HEK293 (cell line): ENCODE results near the gene ZNF775.
A peak's percentile ranks its signal among the peaks of the same experiment; 100 is the strongest.

Source experiments
- GLIS1 ChIP-seq: fragments of 450-650 bp; formaldehyde crosslinking; IDR thresholded peaks from 2 replicates; pipeline ENCODE4 v1.5.1; 2016; ENCODE audit warnings: missing biosample characterization, missing genetic modification characterization
- KLF8 ChIP-seq: fragments of 450-650 bp; formaldehyde crosslinking; IDR thresholded peaks from 2 replicates; pipeline ENCODE4 v1.5.1; 2016; ENCODE audit warnings: missing biosample characterization, missing genetic modification characterization
- MYNN ChIP-seq: fragments of 450-650 bp; formaldehyde crosslinking; IDR thresholded peaks from 2 replicates; pipeline ENCODE4 v1.5.1; 2016; ENCODE audit warnings: missing biosample characterization, missing genetic modification characterization, borderline replicate concordance
- REPIN1 ChIP-seq: fragments of 450-650 bp; formaldehyde crosslinking; IDR thresholded peaks from 2 replicates; pipeline ENCODE4 v1.5.1; 2017; ENCODE audit warnings: missing biosample characterization, missing genetic modification characterization, low read depth
- SCRT1 ChIP-seq: fragments of 450-650 bp; formaldehyde crosslinking; IDR thresholded peaks from 2 replicates; pipeline ENCODE4 v1.5.1; 2016; ENCODE audit warnings: missing biosample characterization, missing genetic modification characterization, borderline replicate concordance
- YY1 ChIP-seq: fragments of 450-650 bp; formaldehyde crosslinking; IDR thresholded peaks from 2 replicates; pipeline ENCODE4 v1.5.1; 2018; ENCODE audit warnings: missing biosample characterization, missing genetic modification characterization
- ZBTB17 ChIP-seq: fragments of 450-650 bp; formaldehyde crosslinking; IDR thresholded peaks from 2 replicates; pipeline ENCODE4 v1.5.1; 2016; ENCODE audit warnings: missing biosample characterization, missing genetic modification characterization
- ZBTB48 ChIP-seq: fragments of 450-650 bp; formaldehyde crosslinking; IDR thresholded peaks from 2 replicates; pipeline ENCODE4 v1.5.1; 2016; ENCODE audit warnings: missing biosample characterization, missing genetic modification characterization
- ZBTB7A ChIP-seq: fragments of 450-650 bp; formaldehyde crosslinking; IDR thresholded peaks from 2 replicates; pipeline ENCODE4 v1.5.1; 2016; ENCODE audit warnings: low read depth, missing biosample characterization, missing genetic modification characterization
- ZFP3 ChIP-seq: fragments of 450-650 bp; formaldehyde crosslinking; IDR thresholded peaks from 2 replicates; pipeline ENCODE4 v1.5.1; 2016; ENCODE audit warnings: low read depth, missing biosample characterization, missing genetic modification characterization
- ZNF121 ChIP-seq: fragments of 450-650 bp; formaldehyde crosslinking; IDR thresholded peaks from 2 replicates; pipeline ENCODE4 v1.5.1; 2016; ENCODE audit warnings: missing biosample characterization, missing genetic modification characterization
- ZNF146 ChIP-seq: fragments of 450-650 bp; formaldehyde crosslinking; IDR thresholded peaks from 2 replicates; pipeline ENCODE4 v1.5.1; 2016; ENCODE audit warnings: missing biosample characterization, missing genetic modification characterization
- ZNF157 ChIP-seq: fragments of 450-650 bp; formaldehyde crosslinking; IDR thresholded peaks from 2 replicates; pipeline ENCODE4 v1.5.1; 2016; ENCODE audit warnings: missing biosample characterization, missing genetic modification characterization
- ZNF223 ChIP-seq: fragments of 450-650 bp; formaldehyde crosslinking; IDR thresholded peaks from 2 replicates; pipeline ENCODE4 v1.5.1; 2016; ENCODE audit warnings: missing biosample characterization, missing genetic modification characterization
- ZNF292 ChIP-seq: fragments of 450-650 bp; formaldehyde crosslinking; IDR thresholded peaks from 2 replicates; pipeline ENCODE4 v1.5.1; 2016; ENCODE audit warnings: low read depth, missing biosample characterization, missing genetic modification characterization, borderline replicate concordance
- ZNF530 ChIP-seq: fragments of 450-650 bp; formaldehyde crosslinking; IDR thresholded peaks from 2 replicates; pipeline ENCODE4 v1.5.1; 2016; ENCODE audit warnings: low read depth, missing biosample characterization, missing genetic modification characterization
- ZNF555 ChIP-seq: fragments of 450-650 bp; formaldehyde crosslinking; conservative IDR thresholded peaks from 2 replicates; pipeline ENCODE4 v1.5.1; 2017; ENCODE audit warnings: missing biosample characterization, mild to moderate bottlenecking, missing genetic modification characterization, inconsistent platforms
- ZNF571 ChIP-seq: fragments of 450-650 bp; formaldehyde crosslinking; IDR thresholded peaks from 2 replicates; pipeline ENCODE4 v1.5.0; 2017; ENCODE audit warnings: missing biosample characterization, missing genetic modification characterization
- ZNF585B ChIP-seq: fragments of 450-650 bp; formaldehyde crosslinking; IDR thresholded peaks from 2 replicates; pipeline ENCODE4 v1.5.1; 2016; ENCODE audit warnings: missing biosample characterization, missing genetic modification characterization
- ZNF623 ChIP-seq: fragments of 450-650 bp; formaldehyde crosslinking; IDR thresholded peaks from 2 replicates; pipeline ENCODE4 v1.5.1; 2016; ENCODE audit warnings: missing biosample characterization, missing genetic modification characterization
- ZNF624 ChIP-seq: fragments of 450-650 bp; formaldehyde crosslinking; IDR thresholded peaks from 2 replicates; pipeline ENCODE4 v1.5.1; 2017; ENCODE audit warnings: missing biosample characterization, missing genetic modification characterization
- ZNF654 ChIP-seq: fragments of 450-650 bp; formaldehyde crosslinking; IDR thresholded peaks from 2 replicates; pipeline ENCODE4 v1.5.1; 2016; ENCODE audit warnings: low read depth, missing biosample characterization, missing genetic modification characterization
- ZNF747 ChIP-seq: fragments of 450-650 bp; formaldehyde crosslinking; IDR thresholded peaks from 2 replicates; pipeline ENCODE4 v1.5.1; 2016; ENCODE audit warnings: missing biosample characterization, missing genetic modification characterization
- ZNF768 ChIP-seq: fragments of 450-650 bp; formaldehyde crosslinking; IDR thresholded peaks from 2 replicates; pipeline ENCODE4 v1.5.1; 2018; ENCODE audit warnings: missing biosample characterization, mild to moderate bottlenecking, missing genetic modification characterization
- ZSCAN16 ChIP-seq: fragments of 450-650 bp; formaldehyde crosslinking; IDR thresholded peaks from 2 replicates; pipeline ENCODE4 v1.5.1; 2016; ENCODE audit warnings: missing biosample characterization, missing genetic modification characterization
- TF ChIP-seq, protein P1 (sequence below): fragments of 450-650 bp; formaldehyde crosslinking; IDR thresholded peaks from 2 replicates; pipeline ENCODE4 v1.5.1; 2016; ENCODE audit warnings: missing biosample characterization, missing genetic modification characterization
- TF ChIP-seq, protein P2 (sequence below): fragments of 450-650 bp; formaldehyde crosslinking; conservative IDR thresholded peaks from 2 replicates; pipeline ENCODE4 v1.5.1; 2016; ENCODE audit warnings: low read depth, missing biosample characterization, missing genetic modification characterization
- TF ChIP-seq, protein P3 (sequence below): fragments of 450-650 bp; formaldehyde crosslinking; IDR thresholded peaks from 2 replicates; pipeline ENCODE4 v1.5.1; 2017; ENCODE audit warnings: missing biosample characterization, missing genetic modification characterization

Gene ZNF775

DNA sequence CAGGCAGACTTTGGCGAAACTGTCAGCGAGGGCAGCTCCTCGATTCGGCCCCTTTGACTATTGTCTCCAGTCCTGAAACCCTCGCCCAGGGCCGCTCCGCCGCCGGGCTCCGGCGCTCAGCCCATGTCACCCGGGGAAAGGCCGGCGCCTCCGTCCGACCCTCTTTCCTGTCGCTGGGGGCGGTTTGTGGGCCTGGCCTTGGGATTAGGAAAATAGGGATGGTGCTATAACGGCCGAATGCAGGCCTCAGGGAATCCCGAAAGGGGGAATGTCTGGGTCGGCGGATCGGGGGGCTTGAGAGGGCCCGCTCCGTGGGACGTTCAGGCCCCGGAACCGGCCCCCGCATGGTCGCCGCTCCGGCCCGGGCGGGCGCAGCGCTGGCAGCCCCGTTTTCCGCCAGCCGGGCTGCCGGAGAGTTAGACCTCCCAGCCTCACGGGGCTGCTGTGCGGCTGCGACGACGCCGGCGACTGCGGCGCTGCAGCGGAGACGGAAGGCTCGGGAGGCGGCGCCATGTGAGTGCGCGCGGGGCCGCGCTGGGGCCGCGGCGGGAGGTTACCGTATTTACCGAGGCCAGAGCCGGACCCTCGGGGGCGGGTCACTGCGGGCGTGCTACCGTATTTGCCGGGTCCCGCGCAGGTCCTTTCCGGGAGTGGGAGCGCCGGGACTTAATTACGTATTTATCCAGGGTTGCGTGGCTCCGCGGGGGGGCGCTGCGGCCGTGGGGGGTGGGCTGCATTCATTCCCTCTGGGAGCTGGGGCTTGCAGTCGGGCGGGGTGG is 25.9 kb downstream of the ZNF775 start (continued):
- TF ChIP-seq, protein P1, sequence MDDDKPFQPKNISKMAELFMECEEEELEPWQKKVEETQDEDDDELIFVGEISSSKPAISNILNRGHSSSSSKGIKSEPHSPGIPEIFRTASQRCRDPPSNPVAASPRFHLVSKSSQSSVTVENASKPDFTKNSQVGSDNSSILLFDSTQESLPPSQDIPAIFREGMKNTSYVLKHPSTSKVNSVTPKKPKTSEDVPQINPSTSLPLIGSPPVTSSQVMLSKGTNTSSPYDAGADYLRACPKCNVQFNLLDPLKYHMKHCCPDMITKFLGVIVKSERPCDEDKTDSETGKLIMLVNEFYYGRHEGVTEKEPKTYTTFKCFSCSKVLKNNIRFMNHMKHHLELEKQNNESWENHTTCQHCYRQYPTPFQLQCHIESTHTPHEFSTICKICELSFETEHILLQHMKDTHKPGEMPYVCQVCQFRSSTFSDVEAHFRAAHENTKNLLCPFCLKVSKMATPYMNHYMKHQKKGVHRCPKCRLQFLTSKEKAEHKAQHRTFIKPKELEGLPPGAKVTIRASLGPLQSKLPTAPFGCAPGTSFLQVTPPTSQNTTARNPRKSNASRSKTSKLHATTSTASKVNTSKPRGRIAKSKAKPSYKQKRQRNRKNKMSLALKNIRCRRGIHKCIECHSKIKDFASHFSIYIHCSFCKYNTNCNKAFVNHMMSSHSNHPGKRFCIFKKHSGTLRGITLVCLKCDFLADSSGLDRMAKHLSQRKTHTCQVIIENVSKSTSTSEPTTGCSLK (tag by site-specific recombination), result no peak
- TF ChIP-seq, protein P2, sequence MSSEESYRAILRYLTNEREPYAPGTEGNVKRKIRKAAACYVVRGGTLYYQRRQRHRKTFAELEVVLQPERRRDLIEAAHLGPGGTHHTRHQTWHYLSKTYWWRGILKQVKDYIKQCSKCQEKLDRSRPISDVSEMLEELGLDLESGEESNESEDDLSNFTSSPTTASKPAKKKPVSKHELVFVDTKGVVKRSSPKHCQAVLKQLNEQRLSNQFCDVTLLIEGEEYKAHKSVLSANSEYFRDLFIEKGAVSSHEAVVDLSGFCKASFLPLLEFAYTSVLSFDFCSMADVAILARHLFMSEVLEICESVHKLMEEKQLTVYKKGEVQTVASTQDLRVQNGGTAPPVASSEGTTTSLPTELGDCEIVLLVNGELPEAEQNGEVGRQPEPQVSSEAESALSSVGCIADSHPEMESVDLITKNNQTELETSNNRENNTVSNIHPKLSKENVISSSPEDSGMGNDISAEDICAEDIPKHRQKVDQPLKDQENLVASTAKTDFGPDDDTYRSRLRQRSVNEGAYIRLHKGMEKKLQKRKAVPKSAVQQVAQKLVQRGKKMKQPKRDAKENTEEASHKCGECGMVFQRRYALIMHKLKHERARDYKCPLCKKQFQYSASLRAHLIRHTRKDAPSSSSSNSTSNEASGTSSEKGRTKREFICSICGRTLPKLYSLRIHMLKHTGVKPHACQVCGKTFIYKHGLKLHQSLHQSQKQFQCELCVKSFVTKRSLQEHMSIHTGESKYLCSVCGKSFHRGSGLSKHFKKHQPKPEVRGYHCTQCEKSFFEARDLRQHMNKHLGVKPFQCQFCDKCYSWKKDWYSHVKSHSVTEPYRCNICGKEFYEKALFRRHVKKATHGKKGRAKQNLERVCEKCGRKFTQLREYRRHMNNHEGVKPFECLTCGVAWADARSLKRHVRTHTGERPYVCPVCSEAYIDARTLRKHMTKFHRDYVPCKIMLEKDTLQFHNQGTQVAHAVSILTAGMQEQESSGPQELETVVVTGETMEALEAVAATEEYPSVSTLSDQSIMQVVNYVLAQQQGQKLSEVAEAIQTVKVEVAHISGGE (tag by site-specific recombination), result 0 out of 2 replicates have a peak, but pooled peaks have one; percentile 3
- no peak for TF ChIP-seq ZNF292 (tag by site-specific recombination)
- TF ChIP-seq ZSCAN16, result no peak
- TF ChIP-seq ZNF571 (tag by site-specific recombination), result no peak
- no peak for TF ChIP-seq ZBTB48
- TF ChIP-seq ZNF223 (tag by site-specific recombination), result no peak
- no peak for TF ChIP-seq ZNF121 (tag by site-specific recombination)
- TF ChIP-seq YY1 (tag by site-specific recombination), result peak; percentile 68; the same call in 1 of the 2 replicates
- TF ChIP-seq ZNF654, result no peak
- 0 out of 2 replicates have a peak, but pooled peaks have one; percentile 17 for TF ChIP-seq ZBTB17
- no peak for TF ChIP-seq ZNF146
- TF ChIP-seq ZNF585B, result no peak
- TF ChIP-seq KLF8 (tag by site-specific recombination), result peak; percentile 80
- TF ChIP-seq MYNN (tag by site-specific recombination), result no peak
- TF ChIP-seq, protein P3, sequence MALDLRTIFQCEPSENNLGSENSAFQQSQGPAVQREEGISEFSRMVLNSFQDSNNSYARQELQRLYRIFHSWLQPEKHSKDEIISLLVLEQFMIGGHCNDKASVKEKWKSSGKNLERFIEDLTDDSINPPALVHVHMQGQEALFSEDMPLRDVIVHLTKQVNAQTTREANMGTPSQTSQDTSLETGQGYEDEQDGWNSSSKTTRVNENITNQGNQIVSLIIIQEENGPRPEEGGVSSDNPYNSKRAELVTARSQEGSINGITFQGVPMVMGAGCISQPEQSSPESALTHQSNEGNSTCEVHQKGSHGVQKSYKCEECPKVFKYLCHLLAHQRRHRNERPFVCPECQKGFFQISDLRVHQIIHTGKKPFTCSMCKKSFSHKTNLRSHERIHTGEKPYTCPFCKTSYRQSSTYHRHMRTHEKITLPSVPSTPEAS, result no peak
- TF ChIP-seq ZNF530, result no peak
- TF ChIP-seq ZNF157 (tag by site-specific recombination), result no peak
- TF ChIP-seq SCRT1 (tag by site-specific recombination), result no peak
- TF ChIP-seq ZNF747 (tag by site-specific recombination), result no peak
- no peak for TF ChIP-seq ZNF624 (tag by site-specific recombination)
- no peak for TF ChIP-seq ZNF555 (tag by site-specific recombination)
- TF ChIP-seq ZBTB7A, result no peak
- TF ChIP-seq ZNF768, result no peak
- no peak for TF ChIP-seq ZFP3
- no peak for TF ChIP-seq REPIN1
- no peak for TF ChIP-seq ZNF623 (tag by site-specific recombination)
- TF ChIP-seq GLIS1 (tag by site-specific recombination), result peak; percentile 90
